Measurements from ENCODE around the gene RASA3.

The RASA3 gene

GRCh38 chr13:114064450-114065140, 67.8 kb downstream of the RASA3 start:
- DNase-seq: peak; percentile 54

- DNase-seq: peak; percentile 82
Measured at GRCh38 chr13:114063545-114064449, 68.6 kb downstream of the RASA3 start.

GRCh38 chr13:114062754-114063153, 69.7 kb downstream of the RASA3 start:
- DNase-seq: peak; percentile 97

DNA sequence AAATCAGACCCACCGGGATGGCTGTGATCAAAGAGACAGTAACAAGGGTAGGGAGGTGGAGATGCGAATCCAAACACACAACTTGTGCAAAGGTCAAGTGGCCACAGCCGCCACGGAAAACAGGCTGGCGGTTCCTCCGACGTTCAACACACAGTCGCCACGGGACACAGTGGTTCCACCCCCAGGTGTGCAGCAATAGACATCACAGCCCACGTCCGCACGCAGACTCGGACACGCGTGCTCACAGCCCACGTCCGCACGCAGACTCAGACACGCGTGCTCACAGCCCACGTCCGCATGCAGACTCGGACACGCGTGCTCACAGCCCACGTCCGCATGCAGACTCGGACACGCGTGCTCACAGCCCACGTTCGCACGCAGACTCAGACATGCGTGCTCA, 70.1 kb downstream of the RASA3 start:
- DNase-seq: no peak

DNA sequence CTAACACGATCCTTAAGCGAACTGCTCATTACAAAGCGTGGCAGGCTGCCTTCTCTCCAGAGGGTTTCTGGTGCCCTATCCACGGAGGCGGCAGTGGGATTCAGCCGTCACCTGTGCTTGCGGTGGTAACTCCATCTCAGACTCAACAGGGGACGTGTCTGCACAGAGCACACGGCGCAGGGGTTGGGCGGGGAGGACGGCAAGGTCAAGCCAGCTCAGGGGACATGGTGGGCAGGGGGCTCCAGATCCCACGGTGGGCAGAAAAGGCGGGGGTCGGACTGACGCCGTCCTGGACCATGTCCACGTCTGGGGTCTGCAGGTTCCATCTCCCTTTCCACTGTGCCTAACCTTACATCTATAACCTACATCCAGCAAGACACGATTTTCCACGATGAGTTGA, 70.7 kb downstream of the RASA3 start:
- DNase-seq: no peak

DNA sequence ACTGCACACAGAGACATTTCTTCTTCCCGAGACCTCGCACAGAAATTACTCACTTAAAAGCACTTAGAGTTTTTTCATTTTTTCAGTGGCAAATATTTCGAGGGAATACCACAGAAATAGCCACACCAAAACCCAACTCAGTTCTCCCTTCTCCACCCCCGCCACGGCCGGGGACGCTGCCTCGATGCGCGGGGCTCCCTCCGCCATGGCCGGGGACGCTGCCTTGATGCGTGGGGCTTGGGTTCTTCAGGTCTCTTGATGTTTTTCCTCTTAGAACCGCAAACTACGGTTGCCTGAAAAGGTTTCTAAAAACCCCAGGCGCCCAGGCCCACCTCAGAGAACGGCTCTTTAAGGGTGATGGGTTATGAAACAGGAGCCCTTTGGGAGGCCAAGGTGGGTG, 71.4 kb downstream of the RASA3 start:
- DNase-seq: no peak

DNA sequence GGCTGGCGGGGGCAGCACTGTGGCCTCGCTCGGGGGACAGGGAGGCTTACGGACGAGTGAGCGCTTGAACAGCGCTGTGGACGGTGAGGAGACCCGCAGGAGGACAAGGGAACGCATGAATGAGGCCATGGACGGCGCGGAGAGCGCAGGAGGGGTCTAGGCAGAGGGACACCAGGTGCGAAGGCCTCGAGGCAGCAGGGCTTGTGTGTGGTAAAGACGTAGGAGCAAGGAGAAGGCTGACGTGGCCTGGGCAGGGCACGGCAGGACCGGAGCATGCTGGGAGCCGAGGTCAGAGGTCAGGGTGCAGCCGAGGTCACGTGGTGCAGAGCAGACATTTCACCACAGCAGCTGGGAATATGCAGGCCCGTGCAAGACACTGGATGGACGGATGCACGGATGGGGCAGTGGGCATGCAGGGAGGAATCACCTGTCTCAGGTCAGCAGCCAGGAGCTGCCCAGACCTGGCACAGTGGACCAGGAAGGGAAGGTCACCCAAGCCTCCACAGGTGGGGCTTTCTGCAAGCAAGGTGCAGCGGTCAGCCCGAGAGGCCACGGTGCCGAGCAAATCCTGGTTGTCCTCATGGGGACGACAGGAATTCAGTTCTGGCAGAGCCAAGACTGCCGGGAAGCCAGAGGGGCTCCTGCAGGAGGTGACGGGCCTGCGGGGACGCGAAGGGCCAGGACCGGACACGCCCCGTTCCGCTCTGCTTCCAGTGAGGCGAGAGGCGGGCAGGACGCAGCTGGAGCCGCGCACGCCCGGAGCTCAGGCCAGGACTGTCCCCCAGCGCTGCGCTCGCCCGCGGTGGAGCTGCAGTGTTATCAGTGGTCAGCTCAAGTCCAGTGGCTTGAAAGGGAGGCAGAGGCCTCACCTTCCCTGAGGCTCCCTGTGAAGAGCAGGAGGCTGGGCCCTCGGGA, 72.2 kb downstream of the RASA3 start:
- no peak for DNase-seq

GRCh38 chr13:114059428-114059827, 73.0 kb downstream of the RASA3 start:
- no peak for DNase-seq

GRCh38 chr13:114058051-114058867, 74.2 kb downstream of the RASA3 start:
- DNase-seq: peak; percentile 7

DNA sequence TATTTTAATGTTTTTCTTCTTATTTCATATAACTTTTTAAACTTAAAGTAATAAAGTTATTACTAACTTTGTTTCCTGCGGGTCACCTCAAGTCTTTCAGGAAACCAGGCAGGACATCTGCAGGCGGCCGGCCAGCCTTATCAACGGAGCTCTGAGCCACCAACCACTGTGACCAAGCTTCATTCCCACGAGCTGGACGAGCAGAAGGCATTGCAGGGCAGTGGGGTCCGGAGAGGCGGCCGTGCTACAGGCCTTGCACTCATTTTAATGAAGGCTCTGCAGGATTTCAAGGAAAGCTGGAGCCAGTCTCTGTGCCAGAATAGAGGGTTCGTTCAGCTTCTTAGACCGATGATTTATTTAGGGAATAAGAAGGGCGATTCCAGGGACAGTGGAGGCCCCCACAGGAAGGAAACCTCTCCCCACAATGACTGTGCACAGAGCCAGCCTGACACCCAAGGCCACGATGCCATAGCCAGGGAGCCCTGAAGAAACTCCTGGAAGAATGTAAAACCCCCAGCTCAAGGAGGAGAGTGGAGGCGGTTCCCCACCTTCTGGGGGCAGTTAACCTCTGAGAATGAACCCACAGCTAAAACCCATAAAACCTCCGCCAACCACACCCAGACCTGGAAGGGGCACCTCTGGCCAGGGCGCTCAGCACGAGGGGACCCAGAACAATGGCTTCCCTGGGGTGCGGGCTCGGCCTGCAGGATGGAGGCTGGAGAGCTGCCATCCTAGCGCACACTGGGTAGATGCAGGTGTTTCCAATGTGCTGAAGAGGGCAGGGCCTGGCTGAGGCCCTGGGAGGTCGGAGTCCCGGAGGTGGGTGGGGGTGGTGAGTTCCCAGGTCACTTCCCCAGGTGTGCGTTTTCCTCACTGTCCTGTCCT, 75.0 kb downstream of the RASA3 start:
- DNase-seq: no peak

DNA sequence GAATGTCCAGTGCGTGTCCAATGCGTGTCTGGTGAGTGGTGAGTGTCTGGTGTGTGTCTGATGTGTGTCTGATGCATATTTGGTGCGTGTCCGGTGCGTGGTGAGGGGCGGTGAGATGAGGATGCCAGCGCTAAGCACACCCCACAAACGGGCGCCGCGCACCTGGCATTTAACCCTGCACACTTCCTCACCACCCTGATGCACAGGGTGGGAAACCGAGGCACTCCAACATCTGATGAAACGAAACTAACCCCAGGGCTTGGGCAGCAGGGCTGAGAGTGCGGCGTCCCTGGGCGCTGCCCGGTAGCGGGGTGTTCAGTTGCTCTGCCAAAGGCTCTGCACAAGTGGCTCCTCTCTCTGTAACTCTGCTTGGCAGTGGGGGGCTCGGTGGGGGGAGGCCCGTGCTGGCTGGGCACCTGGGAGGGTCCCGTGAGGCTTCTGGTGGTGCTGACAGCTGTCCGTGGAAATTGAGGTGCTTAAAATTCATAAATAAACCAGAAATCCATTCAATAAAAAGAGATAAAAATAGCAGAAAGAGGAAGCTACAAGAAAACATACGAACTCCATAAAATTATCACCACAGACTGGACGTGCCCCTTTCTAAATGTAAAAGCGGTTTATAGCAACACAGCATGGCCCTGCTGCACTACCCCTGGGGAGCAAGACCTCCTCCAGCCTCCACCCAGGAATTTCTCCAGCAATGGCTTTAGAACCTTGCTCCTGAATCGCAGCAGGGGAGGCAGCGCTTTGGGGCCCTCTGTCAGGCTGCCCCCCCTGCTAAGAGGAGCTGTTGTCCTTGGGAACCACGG, 76.0 kb downstream of the RASA3 start:
- peak; percentile 35 for DNase-seq

DNA sequence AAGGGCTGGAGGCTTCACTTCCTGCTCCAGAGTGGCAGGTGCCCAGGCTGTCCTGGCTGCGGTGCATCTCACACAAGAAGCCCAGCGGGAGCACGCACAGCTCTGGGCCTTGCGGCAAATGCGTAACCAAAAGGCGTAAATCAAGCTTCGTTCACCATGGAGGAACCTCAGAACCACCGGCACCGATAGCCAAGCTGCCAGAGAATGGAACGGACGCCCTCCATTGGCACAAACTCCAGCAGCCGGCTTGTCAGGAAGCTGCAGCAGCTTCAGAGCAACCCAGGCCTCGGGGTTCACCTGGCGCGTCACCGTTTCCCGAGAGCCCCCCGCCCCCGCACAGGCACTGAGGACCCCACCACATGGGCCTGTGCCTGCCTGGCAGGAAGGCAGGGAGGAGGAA, 76.7 kb downstream of the RASA3 start:
- no peak for DNase-seq

- peak; percentile 51 for DNase-seq
Measured at GRCh38 chr13:114054830-114055439, 77.5 kb downstream of the RASA3 start.

GRCh38 chr13:114054264-114054663, 78.2 kb downstream of the RASA3 start:
- DNase-seq: no peak

DNA sequence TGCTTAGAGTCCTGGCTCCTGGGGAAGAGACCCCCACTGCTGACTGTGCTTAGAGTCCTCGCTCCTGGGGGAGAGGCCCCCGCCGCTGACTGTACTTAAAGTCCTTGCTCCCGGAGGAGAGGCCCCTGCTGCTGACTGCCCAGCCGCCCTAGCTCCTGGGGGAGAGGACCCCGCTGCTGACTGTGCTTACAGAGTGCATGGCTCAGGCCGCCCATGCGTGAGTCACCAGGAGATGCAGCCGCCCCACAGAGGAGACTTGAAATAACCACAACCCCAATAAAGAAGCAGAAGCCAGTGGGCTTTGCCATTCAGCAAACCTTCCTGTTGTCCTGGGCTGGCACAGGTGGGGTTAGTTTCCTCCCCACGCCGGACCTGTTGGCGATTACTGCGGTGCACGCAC, 79.4 kb downstream of the RASA3 start:
- DNase-seq: peak; percentile 73

GRCh38 chr13:114050536-114051450, 81.6 kb downstream of the RASA3 start:
- DNase-seq: no peak

DNA sequence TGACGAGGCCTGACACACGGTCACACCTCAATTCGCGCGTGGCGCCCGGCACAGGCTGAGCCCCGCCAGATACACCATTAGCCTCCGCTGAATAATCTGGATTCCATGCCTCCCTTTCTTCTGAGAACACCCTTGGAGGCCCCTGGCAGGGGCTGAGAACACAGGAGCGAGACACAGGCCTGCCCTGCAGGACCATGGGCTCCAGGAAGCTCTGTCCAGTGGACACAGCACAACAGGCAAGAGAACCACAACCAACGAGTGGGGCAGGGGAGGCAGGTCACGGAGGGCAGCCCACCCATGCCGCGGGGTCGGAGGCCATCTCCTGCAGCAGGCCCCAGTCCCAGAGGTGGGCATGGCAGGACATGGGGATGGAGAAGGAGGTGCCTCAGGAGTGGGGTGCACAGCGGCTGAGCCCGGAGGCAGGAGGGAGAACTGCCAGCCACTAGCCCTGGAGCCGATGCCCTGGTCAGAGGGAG, 82.8 kb downstream of the RASA3 start:
- DNase-seq: no peak

DNA sequence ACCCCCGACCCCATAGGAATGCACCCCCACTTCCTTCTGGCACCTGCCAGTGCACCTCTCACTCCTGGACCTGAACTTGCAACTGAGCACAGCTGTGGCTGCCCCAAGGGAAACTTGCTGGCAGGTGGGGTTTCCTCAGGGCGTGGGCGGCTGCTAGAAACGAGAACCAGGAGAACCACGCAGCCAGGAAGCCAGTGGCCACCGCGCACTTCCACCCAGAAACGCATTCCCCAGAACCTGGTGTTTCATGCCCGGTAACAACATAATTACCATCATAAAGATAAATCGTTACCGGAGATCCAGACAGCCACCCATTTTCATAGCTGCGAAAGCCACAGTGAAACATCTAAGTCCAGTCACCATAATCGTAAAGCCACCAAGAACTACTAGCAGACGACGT, 83.4 kb downstream of the RASA3 start:
- no peak for DNase-seq

- DNase-seq: no peak
Measured at GRCh38 chr13:114048443-114048842, 84.0 kb downstream of the RASA3 start.

Measured in MV-4-11 (cell line).